ENCODE results near the gene ACOX3. TPM values are rescaled to one million over a fixed set of nuclear protein-coding genes. Genes with fewer than 3 reads are reported as not detected.
A peak's percentile ranks its signal among the peaks of the same experiment; 100 is the strongest.
"Not testable (repeated sequence)": the region's sequence is repeated elsewhere in the genome, so short reads cannot be mapped to it uniquely, and the experiment has no call there.

ACOX3 gene
- total RNA-seq, result 57.5 to 60.0 TPM (median 59.7 TPM) in 3 replicates

DNA sequence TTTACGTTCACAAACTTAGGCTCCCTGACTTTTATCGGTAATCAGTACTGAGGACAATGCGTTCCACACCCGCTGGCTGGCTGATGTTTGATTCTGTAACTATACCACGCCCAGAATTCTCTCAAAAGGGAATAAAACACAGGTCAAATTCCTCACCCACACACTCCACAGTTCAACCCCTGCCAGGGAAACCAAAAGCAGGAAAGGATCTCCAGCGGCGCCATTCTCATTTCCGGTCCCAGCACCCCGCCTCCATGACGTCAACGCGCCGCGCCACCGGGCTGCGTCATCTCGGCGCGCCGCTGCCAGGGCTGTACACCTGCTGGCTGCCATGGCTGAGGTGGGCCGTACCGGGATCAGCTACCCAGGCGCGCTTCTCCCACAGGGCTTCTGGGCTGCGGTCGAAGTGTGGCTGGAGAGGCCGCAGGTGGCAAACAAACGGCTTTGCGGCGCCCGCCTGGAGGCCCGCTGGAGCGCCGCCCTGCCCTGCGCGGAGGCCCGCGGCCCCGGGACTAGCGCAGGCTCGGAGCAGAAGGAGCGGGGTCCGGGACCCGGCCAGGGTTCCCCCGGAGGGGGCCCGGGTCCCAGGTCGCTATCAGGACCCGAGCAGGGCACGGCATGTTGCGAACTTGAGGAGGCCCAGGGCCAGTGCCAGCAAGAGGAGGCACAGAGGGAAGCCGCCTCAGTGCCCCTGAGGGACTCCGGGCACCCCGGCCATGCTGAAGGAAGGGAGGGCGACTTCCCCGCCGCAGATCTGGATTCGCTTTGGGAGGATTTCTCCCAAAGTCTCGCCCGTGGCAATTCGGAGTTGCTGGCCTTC, at the start of gene ACOX3, which contains the start of gene TRMT44:
TSS of gene ACOX3 (minus strand) at position 232 of the 820 bp plus-strand sequence. CDS start 24,202 bp downstream, outside the sequence.
TSS of gene TRMT44 (plus strand) at position 286 of the 820 bp plus-strand sequence. CDS start at position 332, 46 bp downstream.
- peak; percentile 88 to 99 for DNase-seq (ENCODE audit: low spot score in 2 of 2, unreplicated experiment in 2 of 2)
- peak within 1 kb of the TSS; percentile 92 for H3K4me3 Mint-ChIP-seq

DNA sequence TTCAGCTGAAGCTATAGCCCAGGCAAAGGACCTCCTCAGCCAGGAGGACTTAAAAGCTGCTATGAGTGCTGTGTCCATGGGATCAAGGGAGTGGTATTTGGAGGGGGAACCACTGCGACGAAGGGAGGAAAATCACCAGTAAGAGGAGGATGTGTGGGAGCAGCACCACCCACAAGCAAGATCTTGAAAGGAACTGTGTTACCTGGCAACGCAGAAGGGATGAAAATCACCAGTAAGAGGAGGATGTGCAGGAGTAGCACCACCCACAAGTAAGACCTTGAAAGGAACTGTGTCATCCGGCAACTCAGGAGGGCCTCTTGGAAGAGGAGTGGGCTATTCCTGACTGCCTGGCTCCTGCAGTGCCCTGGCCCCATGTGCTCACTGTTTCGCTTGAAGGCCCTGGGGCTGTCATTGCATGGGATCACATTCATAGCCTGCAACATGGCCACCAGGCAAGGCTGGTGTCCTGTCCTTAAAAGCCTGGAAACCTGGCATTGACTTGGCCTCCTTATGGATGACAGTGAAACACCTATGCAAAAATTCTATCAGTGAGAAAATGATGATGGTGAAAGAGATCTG, 48.4 kb upstream of the ACOX3 start:
- H3K4me1 Mint-ChIP-seq, result peaks cover 12% of the 10 kb centered on the region
- H3K36me3 Mint-ChIP-seq, result no peaks in the 10 kb centered on the region
- H3K9me3 Mint-ChIP-seq, result no peaks in the 10 kb centered on the region
- no peaks in the 10 kb centered on the region for H3K27me3 Mint-ChIP-seq (ENCODE audit: low read depth)
- H3K4me3 Mint-ChIP-seq, result no peak overlapping the region
- DNase-seq (ENCODE audit: low spot score in 2 of 2, unreplicated experiment in 2 of 2), result no peak
- no peak overlapping the region for H3K27ac Mint-ChIP-seq
- TF ChIP-seq, protein P1, sequence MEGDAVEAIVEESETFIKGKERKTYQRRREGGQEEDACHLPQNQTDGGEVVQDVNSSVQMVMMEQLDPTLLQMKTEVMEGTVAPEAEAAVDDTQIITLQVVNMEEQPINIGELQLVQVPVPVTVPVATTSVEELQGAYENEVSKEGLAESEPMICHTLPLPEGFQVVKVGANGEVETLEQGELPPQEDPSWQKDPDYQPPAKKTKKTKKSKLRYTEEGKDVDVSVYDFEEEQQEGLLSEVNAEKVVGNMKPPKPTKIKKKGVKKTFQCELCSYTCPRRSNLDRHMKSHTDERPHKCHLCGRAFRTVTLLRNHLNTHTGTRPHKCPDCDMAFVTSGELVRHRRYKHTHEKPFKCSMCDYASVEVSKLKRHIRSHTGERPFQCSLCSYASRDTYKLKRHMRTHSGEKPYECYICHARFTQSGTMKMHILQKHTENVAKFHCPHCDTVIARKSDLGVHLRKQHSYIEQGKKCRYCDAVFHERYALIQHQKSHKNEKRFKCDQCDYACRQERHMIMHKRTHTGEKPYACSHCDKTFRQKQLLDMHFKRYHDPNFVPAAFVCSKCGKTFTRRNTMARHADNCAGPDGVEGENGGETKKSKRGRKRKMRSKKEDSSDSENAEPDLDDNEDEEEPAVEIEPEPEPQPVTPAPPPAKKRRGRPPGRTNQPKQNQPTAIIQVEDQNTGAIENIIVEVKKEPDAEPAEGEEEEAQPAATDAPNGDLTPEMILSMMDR (IDR thresholded peaks at IDR 0.05; ENCODE audit: unreplicated experiment), result no peak

More for the DNA sequence above, at the start of gene ACOX3, which contains the start of gene TRMT44:
- no peaks in the 10 kb centered on the region for H3K36me3 Mint-ChIP-seq
- no peaks in the 10 kb centered on the region for H3K9me3 Mint-ChIP-seq
- H3K27me3 Mint-ChIP-seq (ENCODE audit: low read depth), result no peaks in the 10 kb centered on the region
- TF ChIP-seq, protein P1 (IDR thresholded peaks at IDR 0.05; ENCODE audit: unreplicated experiment), result no peak
- peaks cover 73% of the 10 kb centered on the region for H3K4me1 Mint-ChIP-seq
- H3K27ac Mint-ChIP-seq, result peak within 1 kb of the TSS; percentile 99

DNA sequence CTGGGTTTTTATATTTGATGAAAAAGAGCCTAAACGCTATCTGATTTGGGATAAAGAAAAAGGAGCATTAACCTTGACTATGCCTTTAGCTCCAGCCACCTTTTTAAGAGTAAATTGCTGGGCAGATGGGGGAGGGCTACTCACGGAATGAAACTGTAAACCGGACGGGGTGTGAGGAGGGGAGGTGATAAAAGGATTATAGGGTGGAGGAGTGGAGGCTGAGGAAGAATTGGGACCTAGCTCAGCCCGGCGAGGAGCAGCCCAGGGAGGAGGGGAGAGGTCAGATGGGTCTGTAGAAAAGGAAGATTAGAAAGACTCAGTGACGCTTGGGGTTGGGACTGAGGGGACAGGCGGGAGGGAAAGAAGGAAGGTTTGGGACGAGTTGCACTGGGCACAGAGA, 46.1 kb upstream of the ACOX3 start:
- not testable (repeated sequence) for H3K4me3 Mint-ChIP-seq; H3K27ac Mint-ChIP-seq; H3K9me3 Mint-ChIP-seq; H3K27me3 Mint-ChIP-seq (ENCODE audit: low read depth); DNase-seq (ENCODE audit: low spot score in 2 of 2, unreplicated experiment in 2 of 2); H3K36me3 Mint-ChIP-seq
- H3K4me1 Mint-ChIP-seq, result peaks cover 18% of the 10 kb centered on the region

DNA sequence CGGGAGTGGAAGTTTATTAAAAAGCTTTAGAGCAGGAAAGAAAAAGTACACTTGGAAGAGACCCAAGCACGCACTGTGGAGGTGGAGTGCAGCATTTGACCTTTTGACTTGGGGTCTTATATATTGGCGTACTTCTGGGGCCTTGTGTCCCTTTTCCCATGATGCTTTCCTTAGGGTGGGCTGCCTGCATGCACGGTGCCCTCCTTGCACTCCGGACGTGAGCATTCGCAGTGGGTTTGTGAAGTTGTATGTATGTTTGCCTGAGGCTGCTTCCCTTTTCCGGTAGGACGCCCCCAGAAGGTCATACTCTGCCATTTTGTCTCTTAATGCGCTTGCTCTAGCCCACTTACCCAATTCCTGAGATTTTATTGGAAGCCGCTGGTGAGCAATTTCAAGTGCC, 39.7 kb upstream of the ACOX3 start:
- H3K27ac Mint-ChIP-seq, result no peak overlapping the region
- no peak overlapping the region for H3K4me3 Mint-ChIP-seq
- no peaks in the 10 kb centered on the region for H3K27me3 Mint-ChIP-seq (ENCODE audit: low read depth)

DNA sequence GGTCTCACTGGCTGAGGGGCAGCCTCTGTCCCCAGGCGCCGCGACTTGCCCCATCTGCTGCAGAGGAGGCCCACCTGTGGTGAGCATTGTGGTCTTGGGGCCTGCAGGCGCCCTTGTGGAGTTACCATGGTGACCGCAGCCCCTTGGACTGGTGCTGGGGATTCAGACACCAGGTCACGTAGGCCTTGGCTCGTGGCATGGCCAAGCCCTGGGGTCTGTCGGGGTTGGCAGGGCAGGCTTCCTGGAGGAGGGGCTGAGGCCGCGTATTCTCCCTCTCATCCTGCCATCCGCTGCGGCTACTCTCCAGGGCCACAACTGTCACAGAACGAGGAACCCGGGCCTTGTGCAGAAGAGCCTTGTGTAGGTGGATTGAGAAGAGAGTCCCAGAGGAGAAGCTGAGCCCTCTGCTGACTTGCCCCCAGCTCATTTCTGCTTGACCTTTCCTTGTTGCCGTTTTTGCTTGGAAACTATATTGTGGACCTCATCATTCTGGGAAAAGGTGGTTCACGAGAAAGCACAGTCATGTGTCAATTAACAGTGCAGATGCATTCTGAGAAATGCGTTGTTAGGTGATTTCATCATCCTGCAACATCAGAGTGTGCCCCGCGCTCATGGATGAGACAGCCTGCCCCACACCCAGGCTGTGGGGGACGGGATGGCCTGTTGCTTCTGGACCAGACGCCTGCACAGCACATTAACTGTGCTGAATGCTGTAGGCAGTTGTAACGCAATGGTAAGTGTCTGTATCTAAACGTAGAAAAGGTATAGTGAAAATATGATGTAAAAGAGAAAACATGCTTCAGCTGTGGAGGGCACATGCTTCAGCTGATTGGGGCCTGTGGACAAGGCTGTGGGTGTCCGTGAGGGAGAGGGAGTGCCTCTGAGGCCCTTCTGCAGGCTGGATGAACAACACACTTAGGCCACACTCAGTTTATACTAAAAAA, 38.5 kb upstream of the ACOX3 start:
- H3K4me1 Mint-ChIP-seq, result peaks cover 9% of the 10 kb centered on the region
- TF ChIP-seq, protein P1 (IDR thresholded peaks at IDR 0.05; ENCODE audit: unreplicated experiment), result no peak
- no peak overlapping the region for H3K4me3 Mint-ChIP-seq
- H3K36me3 Mint-ChIP-seq, result peaks cover 5% of the 10 kb centered on the region
- H3K27me3 Mint-ChIP-seq (ENCODE audit: low read depth), result no peaks in the 10 kb centered on the region
- no peaks in the 10 kb centered on the region for H3K9me3 Mint-ChIP-seq
- H3K27ac Mint-ChIP-seq, result no peak overlapping the region
- no peak for DNase-seq (ENCODE audit: low spot score in 2 of 2, unreplicated experiment in 2 of 2)

More for the DNA sequence above, 39.7 kb upstream of the ACOX3 start:
- peaks cover 6% of the 10 kb centered on the region for H3K4me1 Mint-ChIP-seq
- H3K36me3 Mint-ChIP-seq, result peaks cover 5% of the 10 kb centered on the region
- no peak for DNase-seq (ENCODE audit: low spot score in 2 of 2, unreplicated experiment in 2 of 2)
- TF ChIP-seq, protein P1 (IDR thresholded peaks at IDR 0.05; ENCODE audit: unreplicated experiment), result no peak
- H3K9me3 Mint-ChIP-seq, result no peaks in the 10 kb centered on the region

All from mesothelial cell of epicardium (in vitro differentiated cells).